Erythroblast (primary cell): ENCODE results near the gene PRR33.

ENCODE experiments used
- GATA1 ChIP-seq: IDR thresholded peaks from 2 replicates; pipeline ENCODE4 v1.6.1; 2011; ENCODE audit warnings: low read depth, mild to moderate bottlenecking, control low read depth, low read length, moderate library complexity
- POLR2A ChIP-seq: IDR thresholded peaks from 2 replicates; pipeline ENCODE4 v1.6.1; 2011; ENCODE audit warnings: mild to moderate bottlenecking, low read length

- TF ChIP-seq POLR2A, result no peak
- TF ChIP-seq GATA1, result no peak
Observed at GRCh38 chr11:1924646-1925372, 33.1 kb upstream of the PRR33 start.
